H9 (cell line): ENCODE results near the gene MMP2. TPM values are rescaled to one million over a fixed set of nuclear protein-coding genes. Genes with fewer than 3 reads are reported as not detected.

Source experiments
- DNase-seq: peaks from one replicate; pipeline ENCODE4 v3.0.0-alpha.2; 2017
- H2AFZ ChIP-seq: one replicate; pipeline ENCODE4 v1.6.1; 2013; ENCODE audit warnings: mild to moderate bottlenecking, low read length, control low read depth, moderate library complexity
- H2AK5ac ChIP-seq: 2 replicates; pipeline ENCODE4 v1.6.1; 2013; ENCODE audit warnings: low read length, control low read depth, mixed read lengths; ENCODE audit not compliant: insufficient read length
- H2BK120ac ChIP-seq: one replicate; pipeline ENCODE4 v1.6.1; 2013; ENCODE audit warnings: low read depth, mild to moderate bottlenecking, low read length, control low read depth, inconsistent platforms; ENCODE audit not compliant: poor library complexity, severe bottlenecking
- H2BK12ac ChIP-seq: 2 replicates; pipeline ENCODE4 v1.6.1; 2013; ENCODE audit warnings: low read length, control low read depth, mixed read lengths, low read depth; ENCODE audit not compliant: insufficient read length
- H2BK15ac ChIP-seq: 2 replicates; pipeline ENCODE4 v1.6.1; 2013; ENCODE audit warnings: low read depth, low read length, control low read depth
- H2BK20ac ChIP-seq: one replicate; pipeline ENCODE4 v1.6.1; 2013; ENCODE audit warnings: low read depth, mild to moderate bottlenecking, low read length, control low read depth, inconsistent platforms; ENCODE audit not compliant: poor library complexity, severe bottlenecking
- H2BK5ac ChIP-seq: 2 replicates; pipeline ENCODE4 v1.6.1; 2013; ENCODE audit warnings: low read length, control low read depth, mixed read lengths; ENCODE audit not compliant: insufficient read length
- H3K14ac ChIP-seq: 2 replicates; pipeline ENCODE4 v1.6.1; 2013; ENCODE audit warnings: low read length, control low read depth; ENCODE audit not compliant: insufficient read depth
- H3K18ac ChIP-seq: 2 replicates; pipeline ENCODE4 v1.6.1; 2013; ENCODE audit warnings: low read depth, mild to moderate bottlenecking, mixed read lengths, low read length, control low read depth; ENCODE audit not compliant: insufficient read length
- H3K23ac ChIP-seq: 2 replicates; pipeline ENCODE4 v1.6.1; 2013; ENCODE audit warnings: low read length, control low read depth, mixed read lengths, low read depth; ENCODE audit not compliant: insufficient read length
- H3K23me2 ChIP-seq: 2 replicates; pipeline ENCODE4 v1.6.1; 2013; ENCODE audit warnings: low read depth, mild to moderate bottlenecking, mixed read lengths, low read length, control low read depth; ENCODE audit not compliant: insufficient read length, poor library complexity, severe bottlenecking
- H3K27ac ChIP-seq: 2 replicates; pipeline ENCODE4 v1.5.1; 2013; ENCODE audit warnings: low read length, control low read depth, mixed read lengths, low read depth; ENCODE audit not compliant: insufficient read length
- H3K27me3 ChIP-seq: 2 replicates; pipeline ENCODE4 v1.6.1; 2013; ENCODE audit warnings: low read length, control low read depth, inconsistent platforms; ENCODE audit not compliant: insufficient read depth
- H3K4ac ChIP-seq: 2 replicates; pipeline ENCODE4 v1.6.1; 2013; ENCODE audit warnings: low read depth, mild to moderate bottlenecking, control low read depth, inconsistent platforms, low read length, moderate library complexity
- H3K4me1 ChIP-seq: 2 replicates; pipeline ENCODE4 v1.6.1; 2013; ENCODE audit warnings: low read length, control low read depth, inconsistent platforms; ENCODE audit not compliant: insufficient read depth
- H3K4me2 ChIP-seq: 2 replicates; pipeline ENCODE4 v1.6.1; 2013; ENCODE audit warnings: low read length, control low read depth, mixed read lengths; ENCODE audit not compliant: insufficient read length, insufficient read depth
- H3K56ac ChIP-seq: 2 replicates; pipeline ENCODE4 v1.6.1; 2013; ENCODE audit warnings: low read depth, mild to moderate bottlenecking, mixed read lengths, low read length, control low read depth; ENCODE audit not compliant: insufficient read length
- H3K79me1 ChIP-seq: 2 replicates; pipeline ENCODE4 v1.6.1; 2013; ENCODE audit warnings: low read depth, mild to moderate bottlenecking, moderate library complexity, low read length, control low read depth, inconsistent platforms; ENCODE audit not compliant: insufficient read depth, poor library complexity, severe bottlenecking
- H3K79me2 ChIP-seq: 2 replicates; pipeline ENCODE4 v1.6.1; 2013; ENCODE audit warnings: low read length, control low read depth, inconsistent platforms; ENCODE audit not compliant: insufficient read depth
- H3K9ac ChIP-seq: 2 replicates; pipeline ENCODE4 v1.6.1; 2013; ENCODE audit warnings: low read length, control low read depth, mixed read lengths; ENCODE audit not compliant: insufficient read length; ENCODE audit errors: extremely low read depth
- H3K9me3 ChIP-seq: one replicate; pipeline ENCODE4 v1.6.1; 2013; ENCODE audit warnings: low read depth, low read length, inconsistent platforms; ENCODE audit not compliant: control insufficient read depth
- H3T11ph ChIP-seq: one replicate; pipeline ENCODE4 v1.6.1; 2013; ENCODE audit warnings: mild to moderate bottlenecking, low read length, control low read depth, inconsistent platforms
- H4K20me1 ChIP-seq: one replicate; pipeline ENCODE4 v1.6.1; 2013; ENCODE audit not compliant: control insufficient read depth, insufficient read length, insufficient read depth
- H4K5ac ChIP-seq: 2 replicates; pipeline ENCODE4 v1.6.1; 2013; ENCODE audit warnings: low read depth, mild to moderate bottlenecking, mixed read lengths, low read length, control low read depth; ENCODE audit not compliant: insufficient read length
- H4K8ac ChIP-seq: replicated peaks from 2 replicates; pipeline ENCODE4 v1.6.1; 2013; ENCODE audit warnings: low read length, control low read depth, mixed read lengths, low read depth; ENCODE audit not compliant: insufficient read length
- H4K91ac ChIP-seq: 2 replicates; pipeline ENCODE4 v1.6.1; 2013; ENCODE audit warnings: low read depth, mild to moderate bottlenecking, moderate library complexity, mixed read lengths, low read length, control low read depth; ENCODE audit not compliant: insufficient read length
- H3K27ac Mint-ChIP-seq, 3 experiments: 2 replicates in 2 of 3; 3 replicates in 1 of 3; pipeline ENCODE4 v1.8.0; 2020 to 2021; ENCODE audit warnings: mixed read lengths in 3 of 3, mild to moderate bottlenecking in 1 of 3, moderate library complexity in 1 of 3
- H3K27me3 Mint-ChIP-seq: 2 replicates; pipeline ENCODE4 v1.8.0; 2021; ENCODE audit warnings: low read depth, mild to moderate bottlenecking, moderate library complexity, mixed read lengths
- H3K36me3 Mint-ChIP-seq, 3 experiments: 2 replicates in 2 of 3; 3 replicates in 1 of 3; pipeline ENCODE4 v1.8.0; 2020 to 2021; ENCODE audit warnings: low read depth in 3 of 3, mixed read lengths in 3 of 3; ENCODE audit not compliant: insufficient read depth in 1 of 3
- H3K4me1 Mint-ChIP-seq, 2 experiments: 2 replicates each; pipeline ENCODE4 v1.8.0; 2020; ENCODE audit warnings: mixed read lengths in 2 of 2
- H3K4me3 Mint-ChIP-seq, 2 experiments: 2 replicates in 1 of 2; 3 replicates in 1 of 2; pipeline ENCODE4 v1.8.0; 2020 to 2021; ENCODE audit warnings: mild to moderate bottlenecking in 2 of 2, mixed read lengths in 2 of 2, moderate library complexity in 1 of 2
- H3K9me3 Mint-ChIP-seq, 2 experiments: 2 replicates in 1 of 2; 3 replicates in 1 of 2; pipeline ENCODE4 v1.8.0; 2020; ENCODE audit warnings: mild to moderate bottlenecking in 2 of 2, mixed read lengths in 2 of 2, moderate library complexity in 1 of 2
- WGBS: extraction: QIAGEN DNeasy Blood & Tissue Kit; methylation state at CpG from one replicate; pipeline ENCODE4 v1.1.7; 2013; ENCODE audit warnings: missing lambda C conversion rate, low lambda C conversion rate, mixed read lengths; ENCODE audit not compliant: insufficient read length; ENCODE audit errors: extremely low coverage; 5-methylcytosine and 5-hydroxymethylcytosine counted together
- total RNA-seq: library from RNA; stranded (reverse); gene quantifications from 2 replicates; pipeline ENCODE4 v1.2.1, GENCODE V29; 2021
- TF ChIP-seq, protein P1 (sequence below): fragments of 200-600 bp; sonication (generic); conservative IDR thresholded peaks from 3 replicates; pipeline ENCODE4 v1.8.0; 2021; ENCODE audit warnings: antibody characterized with exemption, mild to moderate bottlenecking

MMP2 gene
- total RNA-seq, 1 experiment from 2014 or later: 23.1 TPM

DNA sequence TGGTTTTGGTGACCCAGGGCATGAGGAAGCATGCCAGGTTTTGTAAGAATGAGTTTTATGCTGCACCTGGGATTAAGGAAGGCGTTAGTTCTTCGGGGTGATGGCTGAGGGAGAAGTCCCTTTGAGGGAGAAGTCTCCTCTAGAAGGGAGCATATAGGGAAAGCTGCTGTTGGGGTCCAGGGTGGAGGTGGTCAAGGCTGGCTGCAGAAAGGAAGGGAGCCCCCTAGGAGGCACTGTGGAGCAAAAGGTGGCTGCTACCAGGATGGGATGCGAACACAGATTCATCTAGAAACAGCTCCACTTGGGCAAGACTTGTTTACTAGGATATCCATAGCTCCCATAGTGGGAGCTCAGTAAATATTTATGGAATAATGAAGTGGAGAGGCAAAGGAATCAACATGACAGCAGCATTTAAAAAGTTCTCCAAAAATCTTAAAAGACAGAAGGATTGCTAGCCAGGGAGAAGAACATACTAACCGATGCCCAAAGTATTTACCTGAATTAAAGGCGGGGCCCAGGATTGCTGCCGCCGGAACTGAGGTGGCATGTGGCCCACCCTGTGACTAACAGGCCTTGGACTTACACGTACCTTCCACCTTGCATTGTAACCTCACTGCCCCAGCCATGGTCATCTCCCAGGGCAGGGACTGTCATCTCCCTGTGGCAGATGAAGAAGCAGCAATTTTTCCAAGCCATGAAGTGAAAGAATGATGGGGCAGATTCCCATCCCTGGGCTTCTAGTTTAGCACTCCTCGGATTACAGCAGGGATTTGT is 22.7 kb downstream of the MMP2 start:
- Histone ChIP-seq H3K4me2 (no peak overlapping the region), H3K23me2 (no peaks in the 10 kb centered on the region), H4K20me1 (no peaks in the 10 kb centered on the region), H2BK12ac (no peak overlapping the region), H3K4me1 (no peaks in the 10 kb centered on the region), H2AK5ac (no peak overlapping the region), H3K79me1 (no peaks in the 10 kb centered on the region), H2BK5ac (no peak overlapping the region), H3K18ac (no peak overlapping the region), H4K8ac (no peak overlapping the region), H3K4ac (no peak overlapping the region), H2BK20ac (no peak overlapping the region), H2BK120ac (no peak overlapping the region), H3K27me3 (no peaks in the 10 kb centered on the region), H3T11ph (no peak overlapping the region), H3K14ac (no peak overlapping the region), H2BK15ac (no peak overlapping the region), H4K5ac (no peak overlapping the region), H4K91ac (no peak overlapping the region), H3K27ac (no peak overlapping the region), H3K56ac (no peak overlapping the region), H3K23ac (no peak overlapping the region), H2AFZ (no peak overlapping the region), H3K9ac (no peak overlapping the region), H3K9me3 (no peaks in the 10 kb centered on the region), H3K79me2 (no peaks in the 10 kb centered on the region)
- Mint-ChIP-seq H3K9me3 (no peaks in the 10 kb centered on the region), H3K27me3 (no peaks in the 10 kb centered on the region), H3K27ac (no peak overlapping the region), H3K4me3 (no peak overlapping the region; a peak in 1 of 5 replicates), H3K4me1 (peaks cover 4 to 7% of the 10 kb centered on the region in 2 experiments; a peak in 1 of 4 replicates), H3K36me3 (peaks cover 2 to 12% (median 5%) of the 10 kb centered on the region in 3 experiments; a peak in 3 of 7 replicates)
- peak; percentile 48 for DNase-seq
- TF ChIP-seq, protein P1, sequence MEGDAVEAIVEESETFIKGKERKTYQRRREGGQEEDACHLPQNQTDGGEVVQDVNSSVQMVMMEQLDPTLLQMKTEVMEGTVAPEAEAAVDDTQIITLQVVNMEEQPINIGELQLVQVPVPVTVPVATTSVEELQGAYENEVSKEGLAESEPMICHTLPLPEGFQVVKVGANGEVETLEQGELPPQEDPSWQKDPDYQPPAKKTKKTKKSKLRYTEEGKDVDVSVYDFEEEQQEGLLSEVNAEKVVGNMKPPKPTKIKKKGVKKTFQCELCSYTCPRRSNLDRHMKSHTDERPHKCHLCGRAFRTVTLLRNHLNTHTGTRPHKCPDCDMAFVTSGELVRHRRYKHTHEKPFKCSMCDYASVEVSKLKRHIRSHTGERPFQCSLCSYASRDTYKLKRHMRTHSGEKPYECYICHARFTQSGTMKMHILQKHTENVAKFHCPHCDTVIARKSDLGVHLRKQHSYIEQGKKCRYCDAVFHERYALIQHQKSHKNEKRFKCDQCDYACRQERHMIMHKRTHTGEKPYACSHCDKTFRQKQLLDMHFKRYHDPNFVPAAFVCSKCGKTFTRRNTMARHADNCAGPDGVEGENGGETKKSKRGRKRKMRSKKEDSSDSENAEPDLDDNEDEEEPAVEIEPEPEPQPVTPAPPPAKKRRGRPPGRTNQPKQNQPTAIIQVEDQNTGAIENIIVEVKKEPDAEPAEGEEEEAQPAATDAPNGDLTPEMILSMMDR: peak; percentile 70
- WGBS: no CpG with 5 or more reads among the region's 9 CpGs
